Measurements from ENCODE around the gene CDK1. TPM values are rescaled to one million over a fixed set of nuclear protein-coding genes. Genes with fewer than 3 reads are reported as not detected.
A peak's percentile ranks its signal among the peaks of the same experiment; 100 is the strongest.

The CDK1 gene
- polyA plus RNA-seq, 2 of the 4 experiments (the other 2 are of a cell fraction), result 97.1 to 109 TPM

GRCh38 chr10:60777696-60778213 lies 523 bp upstream of the CDK1 start:
- FAIRE-seq (no peak), DNase-seq (ENCODE audit: low read depth in 1 of 2, low spot score in 1 of 2) (no peak), ATAC-seq (peak in 1 of 2 experiments; percentile 25; a peak in 3 of 6 replicates)
- Histone ChIP-seq H3K4me1 (peaks cover 30% of the 10 kb centered on the region), H3K4me2 (peak overlapping the region; percentile 73), H3K9me3 (no peaks in the 10 kb centered on the region), H3K27ac (peak overlapping the region; percentile 80 to 85), H3K4me3 (peak overlapping the region; percentile 74)
- ChIA-PET POLR2A (interaction anchor here (0.6 to 1.0 kb wide), 3 partner anchors 20 to 786 kb away, joined by 3 to 4 read pairs (median 3); no protein-coding TSS in a partner anchor), CTCF (interaction anchor here (1.3 kb wide), 1 partner anchor 9 kb away, joined by 4 read pairs; no protein-coding TSS in a partner anchor)
- TF ChIP-seq HEYL (CRISPR knock-in tag; IDR thresholded peaks at IDR 0.05) (no peak), ZNF302 (CRISPR knock-in tag; IDR thresholded peaks at IDR 0.05) (no peak), CHD2 (IDR thresholded peaks at IDR 0.05; ENCODE audit: low read length, partially characterized antibody) (no peak), SREBF2 (IDR thresholded peaks at IDR 0.05) (no peak), HMGXB4 (CRISPR knock-in tag; IDR thresholded peaks at IDR 0.05; ENCODE audit: borderline replicate concordance) (no peak), JUN (IDR thresholded peaks at IDR 0.05) (no peak; a peak in 1 of 5 replicates), TFCP2L1 (CRISPR knock-in tag; IDR thresholded peaks at IDR 0.05) (no peak), FOXS1 (CRISPR knock-in tag; IDR thresholded peaks at IDR 0.05) (no peak), TP53 (CRISPR knock-in tag; IDR thresholded peaks at IDR 0.05) (no peak), E2F6 (IDR thresholded peaks at IDR 0.05; ENCODE audit: borderline replicate concordance, low read depth) (no peak), FOSB (CRISPR knock-in tag; IDR thresholded peaks at IDR 0.05) (no peak), ZFP36 (IDR thresholded peaks at IDR 0.05; ENCODE audit: borderline replicate concordance, partially characterized antibody) (no peak)
- 39% methylated on average over 9 of the region's 9 CpGs for WGBS (ENCODE audit: missing lambda C conversion rate)

- DNase-seq (ENCODE audit: low read depth in 1 of 2, low spot score in 1 of 2) (no peak), ATAC-seq (peak; percentile 57 to 58; a peak in 4 of 6 replicates), FAIRE-seq (no peak)
- ChIA-PET CTCF (no interaction called here), POLR2A (no interaction called here)
- Histone ChIP-seq H3K4me2 (peak overlapping the region; percentile 85), H3K9me3 (no peaks in the 10 kb centered on the region), H3K4me3 (peak overlapping the region; percentile 74), H3K27ac (peak overlapping the region; percentile 80 to 90), H3K4me1 (peaks cover 39% of the 10 kb centered on the region)
- under 1% methylated on average over 14 of the region's 17 CpGs for WGBS (ENCODE audit: missing lambda C conversion rate)
- TF ChIP-seq USF2 (IDR thresholded peaks at IDR 0.05) (peak; percentile 42; the same call in 1 of the 2 replicates), EHMT2 (IDR thresholded peaks at IDR 0.05; ENCODE audit: low read depth) (no peak), TP53 (CRISPR knock-in tag; IDR thresholded peaks at IDR 0.05) (peak; percentile 43; the same call in 1 of the 2 replicates)
Measured at GRCh38 chr10:60778971-60779796, 906 bp downstream of the CDK1 start.

DNA sequence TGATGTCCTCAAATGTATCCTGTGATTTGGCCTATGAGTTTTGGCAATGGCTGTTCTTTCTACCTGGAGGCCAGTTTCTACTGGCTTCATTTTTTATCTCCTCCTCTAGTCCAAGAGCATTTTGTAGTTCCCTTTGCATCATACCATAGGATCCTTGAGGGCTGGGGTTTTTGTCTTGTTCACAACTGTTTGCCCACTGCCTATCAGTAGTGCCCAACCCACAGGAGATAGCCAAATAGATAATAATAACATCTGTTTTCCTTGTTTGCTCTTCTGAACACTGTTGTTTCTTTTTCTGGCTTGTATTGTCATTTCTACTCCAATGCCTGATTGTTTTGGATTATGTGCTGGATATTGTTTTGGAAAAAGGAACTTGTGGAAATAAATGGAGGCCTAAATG lies 3.4 kb downstream of the CDK1 start:
- Histone ChIP-seq H3K9me3 (no peaks in the 10 kb centered on the region), H3K4me2 (peak overlapping the region; percentile 85), H3K4me1 (peaks cover 53% of the 10 kb centered on the region), H3K27ac (peak overlapping the region; percentile 48 to 59), H3K4me3 (peak overlapping the region; percentile 6; the same call in 1 of the 3 replicates)
- ChIA-PET POLR2A (no interaction called here), CTCF (no interaction called here)
- ATAC-seq (no peak), FAIRE-seq (no peak), DNase-seq (ENCODE audit: low read depth in 1 of 2, low spot score in 1 of 2) (no peak)
- TF ChIP-seq ZSCAN20 (CRISPR knock-in tag; IDR thresholded peaks at IDR 0.05) (no peak), GATA3 (IDR thresholded peaks at IDR 0.05; ENCODE audit: borderline replicate concordance) (peak; percentile 32; the same call in 1 of the 2 replicates), MYC (IDR thresholded peaks at IDR 0.05; ENCODE audit: borderline replicate concordance, low read length) (no peak)
- TF ChIP-seq, protein P1, sequence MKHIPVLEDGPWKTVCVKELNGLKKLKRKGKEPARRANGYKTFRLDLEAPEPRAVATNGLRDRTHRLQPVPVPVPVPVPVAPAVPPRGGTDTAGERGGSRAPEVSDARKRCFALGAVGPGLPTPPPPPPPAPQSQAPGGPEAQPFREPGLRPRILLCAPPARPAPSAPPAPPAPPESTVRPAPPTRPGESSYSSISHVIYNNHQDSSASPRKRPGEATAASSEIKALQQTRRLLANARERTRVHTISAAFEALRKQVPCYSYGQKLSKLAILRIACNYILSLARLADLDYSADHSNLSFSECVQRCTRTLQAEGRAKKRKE (CRISPR knock-in tag; IDR thresholded peaks at IDR 0.05; ENCODE audit: low read depth), result no peak

All from A549 (cell line).